Activated CD8-positive, alpha-beta memory T cell treated with anti-CD3 and anti-CD28 coated beads for 4 hours (primary cell): ENCODE results near the gene PELI2.

ENCODE experiments used
- DNase-seq, 2 donors: peaks; one replicate each; pipeline ENCODE4 v3.0.0-alpha.2; 2020; ENCODE audit warnings: low read depth in 2 of 2

PELI2 gene

DNA sequence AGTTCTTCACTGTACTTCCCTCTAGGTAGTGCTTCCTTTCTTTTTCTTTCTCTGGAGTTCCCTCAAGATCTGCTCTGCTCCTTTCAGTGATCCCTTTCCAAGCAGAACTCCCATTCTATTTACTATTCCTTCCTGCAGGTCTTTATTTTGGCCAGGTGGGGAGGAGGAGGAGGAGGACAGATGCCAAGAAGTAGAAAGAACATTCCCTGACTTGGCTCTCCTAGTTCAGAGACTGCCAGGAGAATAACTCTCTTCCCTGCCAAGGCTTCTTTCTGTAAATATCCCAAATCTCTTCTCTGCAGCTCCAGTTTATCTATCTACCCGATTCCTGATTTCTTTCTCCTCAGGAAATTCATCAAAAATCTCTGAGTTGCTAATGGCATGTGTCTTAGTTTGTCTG lies 231.7 kb downstream of the PELI2 start:
- no peak for DNase-seq
